GM18870 (cell line): ENCODE data around the gene TMEM179.

Experiments used
- ATAC-seq: cut with Tn5 transposase; IDR thresholded peaks from one replicate; pipeline ENCODE4 v1.9.1; 2021; ENCODE audit warnings: moderate library complexity; ENCODE audit not compliant: unreplicated experiment

The TMEM179 gene

DNA sequence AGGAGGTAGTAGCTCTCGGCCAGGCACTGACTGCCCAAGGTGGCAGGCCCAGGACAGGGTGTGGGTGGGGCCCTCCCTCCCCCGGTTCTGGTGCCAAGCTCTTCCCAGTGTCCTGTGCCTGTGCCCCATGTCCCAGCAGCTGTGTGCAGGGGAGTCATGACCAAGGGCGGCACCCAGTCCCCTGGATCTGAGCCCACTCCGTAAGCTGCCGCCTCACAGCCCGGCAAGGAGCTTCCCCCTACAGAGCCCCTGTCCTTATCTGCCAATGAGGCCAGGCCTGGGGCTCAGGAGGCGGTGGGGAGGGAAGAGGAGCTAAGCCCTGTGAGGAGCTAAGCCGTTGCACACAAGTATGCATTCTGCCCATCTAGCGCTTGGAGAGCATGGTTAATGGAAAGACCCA is 30.6 kb downstream of the TMEM179 start:
- ATAC-seq = no peak

DNA sequence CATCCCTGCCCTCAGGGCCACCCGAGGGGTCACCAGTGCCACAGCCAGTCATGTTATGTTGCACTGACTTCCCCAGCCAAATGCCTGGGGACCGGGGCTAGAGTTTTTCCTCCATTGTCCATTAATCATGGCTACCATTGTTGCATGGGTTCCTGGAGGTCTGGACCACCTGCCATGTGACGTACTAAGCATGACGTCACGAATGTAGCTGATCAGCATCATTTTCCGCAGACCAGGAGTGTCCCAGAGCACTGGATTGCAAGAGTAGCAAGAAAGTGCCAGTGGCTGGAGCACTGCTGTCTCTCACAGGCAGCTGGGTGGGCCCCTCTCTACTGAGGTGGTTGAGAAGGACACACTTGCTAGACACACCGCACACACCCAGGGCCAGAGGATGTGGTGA is 31.9 kb downstream of the TMEM179 start:
- ATAC-seq = no peak

DNA sequence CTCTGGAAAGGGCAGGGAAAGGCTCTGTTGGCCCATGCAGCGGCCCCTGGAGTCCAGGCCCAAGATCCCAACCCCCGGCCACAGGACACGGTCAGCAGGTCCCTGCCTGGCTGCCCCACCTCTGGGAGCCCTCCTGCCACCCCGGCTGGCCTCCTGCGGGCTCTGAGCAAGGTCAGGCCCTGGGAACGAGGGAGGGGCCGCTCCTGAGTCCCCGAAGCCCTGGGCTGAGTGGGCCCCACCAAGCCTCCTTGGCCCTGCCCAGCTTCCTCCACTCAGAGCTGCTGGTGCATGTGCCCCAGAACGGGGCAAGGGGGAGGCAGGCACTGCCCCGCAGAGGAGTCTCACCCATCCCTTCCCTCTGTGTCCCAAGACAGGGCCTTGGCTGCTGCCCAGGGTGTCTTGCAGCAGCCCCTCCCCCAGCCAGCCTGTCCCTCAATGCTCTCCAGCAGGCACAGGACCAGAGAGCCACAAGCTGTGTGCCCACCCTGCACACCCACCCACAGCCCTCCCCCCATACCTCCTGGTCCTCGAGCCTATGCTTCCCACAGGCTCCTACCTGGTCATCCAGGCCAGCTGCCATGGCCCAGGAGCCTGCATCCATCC is 32.4 kb downstream of the TMEM179 start:
- no peak for ATAC-seq

DNA sequence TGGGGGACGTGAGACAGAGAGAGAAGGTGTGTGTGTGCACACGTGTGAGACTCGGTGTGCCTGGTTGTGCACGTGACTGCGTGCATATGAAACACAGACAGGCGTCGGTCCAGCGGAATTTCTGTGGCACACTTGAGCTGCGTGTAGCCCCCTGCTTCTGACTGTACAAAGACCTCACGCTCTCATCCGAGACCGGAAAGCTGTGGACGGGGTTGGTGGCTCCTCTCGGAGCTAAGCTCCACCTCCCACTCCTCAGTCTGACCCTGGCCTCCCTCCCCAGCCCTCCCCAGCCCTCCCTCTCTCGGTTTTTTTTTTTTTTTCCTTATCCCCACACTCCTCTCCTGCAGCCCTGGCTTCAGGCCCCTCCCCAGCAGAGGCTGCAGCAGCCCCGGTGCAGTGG is 33.3 kb downstream of the TMEM179 start:
- ATAC-seq = no peak

DNA sequence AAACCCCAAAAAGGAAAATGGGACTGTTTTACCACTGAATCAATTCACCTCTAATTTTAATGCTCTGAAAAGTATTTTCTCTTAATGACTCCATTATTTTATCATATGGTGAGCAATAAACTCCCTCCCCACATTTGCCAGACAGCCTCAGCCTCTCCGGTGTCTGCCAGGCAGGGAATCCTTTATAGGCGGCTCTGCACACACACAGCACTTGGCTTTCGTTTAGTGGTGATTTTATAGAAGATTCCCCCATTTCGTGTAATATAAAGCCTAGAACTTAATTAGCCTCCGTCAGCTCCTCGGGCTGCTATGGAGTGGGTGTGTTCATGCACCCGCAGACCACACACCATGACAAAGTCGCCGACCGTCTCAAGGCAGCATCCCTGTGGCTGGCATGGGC is 35.1 kb downstream of the TMEM179 start:
- ATAC-seq = no peak

DNA sequence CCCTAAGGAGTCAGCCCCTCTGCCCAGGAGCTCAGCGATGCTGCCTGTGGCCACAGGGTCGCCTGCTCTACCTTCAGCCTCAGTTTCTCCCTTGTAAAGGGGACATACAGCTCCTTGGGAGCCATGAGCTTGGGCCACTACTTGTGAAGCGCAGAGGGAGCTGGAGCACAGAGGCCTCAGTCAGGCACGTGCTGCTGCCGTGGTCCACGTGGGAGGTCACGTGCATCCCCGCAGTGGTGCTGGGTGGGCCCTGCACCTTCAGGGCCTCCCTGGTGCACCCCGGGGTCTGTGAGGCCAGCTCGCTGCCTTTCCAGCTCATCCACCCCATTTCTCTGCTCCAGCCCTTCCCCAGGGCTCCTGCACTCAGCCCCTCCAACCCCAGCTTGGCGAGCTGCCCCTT is 36.0 kb downstream of the TMEM179 start:
- no peak for ATAC-seq

DNA sequence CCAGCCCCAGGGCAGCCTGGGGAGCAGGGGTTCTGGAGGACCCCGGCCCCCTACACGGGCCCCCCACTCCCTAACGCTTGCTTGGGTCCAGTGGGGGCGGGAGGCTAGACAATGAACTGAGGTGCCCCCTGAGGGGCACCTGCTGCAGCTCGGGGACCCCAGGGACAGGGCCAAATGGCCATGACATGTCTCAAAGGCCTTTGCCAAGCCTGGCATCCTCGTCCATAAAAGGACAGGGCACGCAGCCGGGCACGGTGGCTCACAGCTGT is 36.7 kb downstream of the TMEM179 start:
- ATAC-seq = no peak

DNA sequence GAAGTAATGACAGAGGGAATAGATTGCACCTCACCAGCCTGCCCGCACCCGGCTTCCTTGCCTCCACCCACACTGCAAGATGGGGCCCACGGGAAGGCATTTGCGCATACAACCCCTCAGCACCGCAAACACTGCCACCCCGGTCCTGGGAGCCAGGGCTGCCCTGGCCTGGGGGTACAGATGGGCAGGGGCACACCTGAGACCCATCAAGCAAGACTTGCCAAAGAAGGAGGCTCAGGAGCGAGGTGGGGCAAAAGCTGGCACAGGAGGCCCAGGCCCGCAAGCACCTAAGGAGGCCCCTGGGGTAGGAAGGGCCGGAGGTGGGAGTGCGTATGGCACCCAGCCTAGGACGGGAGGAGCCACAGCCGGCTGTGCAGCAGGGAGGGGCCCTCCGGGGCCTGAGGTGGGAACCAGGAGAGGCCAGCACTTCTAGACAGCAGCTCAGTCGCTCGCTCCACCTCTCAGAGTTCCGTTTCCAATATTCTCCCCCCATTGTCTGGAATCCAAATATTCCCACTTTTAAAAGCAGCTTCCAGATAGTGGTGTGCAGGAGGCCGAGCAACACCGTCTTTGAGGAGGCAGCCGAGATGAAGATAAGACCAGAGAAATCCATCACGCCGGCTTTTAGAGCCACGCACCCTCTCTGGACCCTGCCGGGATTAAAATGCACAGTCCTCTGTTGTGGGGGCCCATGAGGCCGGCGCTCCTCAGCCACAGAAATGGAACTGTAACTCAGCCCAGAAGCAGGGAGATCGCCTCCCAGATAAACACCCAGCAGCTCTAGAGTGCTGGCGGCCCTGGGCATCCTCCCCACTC is 37.2 kb downstream of the TMEM179 start:
- ATAC-seq = no peak

DNA sequence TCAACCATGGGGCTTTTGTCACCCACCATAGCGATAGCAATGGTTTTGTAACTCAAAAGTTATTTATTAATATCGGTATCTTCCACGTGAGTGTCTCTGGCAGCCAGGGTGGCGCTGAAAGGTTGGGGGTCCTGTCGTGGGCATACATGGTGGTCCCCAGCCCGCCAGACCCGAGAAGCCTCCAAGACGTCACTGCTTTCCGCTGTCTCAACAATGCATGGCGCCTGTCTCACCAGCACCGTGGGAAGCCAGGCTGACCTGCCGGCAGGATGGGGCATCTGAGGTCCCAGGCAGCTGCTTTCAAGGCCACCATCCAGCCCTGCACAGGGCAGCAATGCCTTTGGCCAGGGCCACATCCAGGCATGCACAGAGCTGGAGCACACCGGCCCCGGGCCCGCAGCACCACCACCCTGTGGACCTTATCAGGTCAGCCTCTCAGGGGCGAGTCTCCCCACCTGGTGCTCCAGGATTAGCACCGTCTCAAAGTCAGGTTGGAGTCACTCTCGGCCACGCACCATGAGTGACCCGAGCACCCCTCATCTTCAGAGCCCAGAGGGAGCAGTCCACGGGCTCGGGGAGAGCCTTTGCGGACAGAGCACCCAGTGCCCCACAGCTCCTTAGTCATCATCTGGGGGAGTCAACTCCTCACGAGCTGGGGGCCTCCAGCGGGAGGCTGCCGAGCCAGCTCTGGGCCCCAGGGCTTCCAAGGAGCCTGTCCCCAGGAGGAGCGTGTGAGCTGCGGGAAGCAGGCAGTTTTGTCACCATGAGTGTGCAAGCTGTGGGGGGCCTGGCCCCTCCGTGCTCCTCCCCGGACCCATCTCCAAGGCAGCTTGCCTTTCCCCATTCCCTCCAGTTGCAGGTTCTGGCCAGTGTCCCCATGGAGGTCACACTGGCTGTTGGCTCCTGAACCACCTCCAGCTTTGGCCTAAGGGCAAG is 39.6 kb downstream of the TMEM179 start:
- no peak for ATAC-seq

DNA sequence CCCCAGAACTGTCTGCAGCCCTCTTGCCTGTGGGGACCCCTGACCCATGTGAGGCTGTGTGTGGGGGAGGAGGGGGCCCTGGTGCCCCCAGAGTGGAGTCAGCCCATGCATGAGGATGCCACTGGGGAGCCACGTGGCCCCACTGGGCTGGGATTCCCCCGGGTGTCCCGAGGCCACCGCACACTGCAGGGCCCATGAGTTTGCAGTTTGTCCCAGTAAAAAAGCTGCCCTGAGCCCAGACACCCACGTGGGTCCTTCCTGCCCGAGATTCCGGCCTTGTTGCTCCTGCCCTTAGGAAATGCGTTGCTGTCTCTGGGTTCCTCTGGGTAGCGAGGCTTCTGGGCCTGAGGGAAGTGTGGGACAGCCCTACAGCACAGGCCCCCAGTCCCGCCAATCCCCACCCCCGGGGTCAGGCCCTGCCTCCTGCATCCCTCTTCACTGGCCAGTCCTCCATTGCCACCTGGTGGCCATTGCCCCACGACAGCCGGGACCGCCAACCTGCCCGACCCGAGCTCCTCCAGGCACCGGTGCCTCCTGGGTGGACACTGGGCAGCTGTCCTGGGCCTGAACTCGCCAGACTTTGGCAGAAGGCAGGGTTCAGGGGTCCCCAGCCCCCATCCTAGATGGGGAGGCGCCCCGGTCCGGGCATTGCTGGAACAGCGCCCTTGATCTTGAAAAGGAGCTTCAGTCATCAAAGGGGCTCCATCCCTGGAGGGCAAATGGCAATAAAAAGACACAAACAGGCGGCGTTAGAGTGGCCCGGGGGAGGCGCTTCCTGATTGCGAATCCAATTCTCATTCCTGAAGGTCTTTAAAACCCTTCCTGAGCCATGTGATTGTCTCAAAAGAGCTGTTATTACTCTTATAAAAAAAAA is 40.6 kb downstream of the TMEM179 start:
- no peak for ATAC-seq

DNA sequence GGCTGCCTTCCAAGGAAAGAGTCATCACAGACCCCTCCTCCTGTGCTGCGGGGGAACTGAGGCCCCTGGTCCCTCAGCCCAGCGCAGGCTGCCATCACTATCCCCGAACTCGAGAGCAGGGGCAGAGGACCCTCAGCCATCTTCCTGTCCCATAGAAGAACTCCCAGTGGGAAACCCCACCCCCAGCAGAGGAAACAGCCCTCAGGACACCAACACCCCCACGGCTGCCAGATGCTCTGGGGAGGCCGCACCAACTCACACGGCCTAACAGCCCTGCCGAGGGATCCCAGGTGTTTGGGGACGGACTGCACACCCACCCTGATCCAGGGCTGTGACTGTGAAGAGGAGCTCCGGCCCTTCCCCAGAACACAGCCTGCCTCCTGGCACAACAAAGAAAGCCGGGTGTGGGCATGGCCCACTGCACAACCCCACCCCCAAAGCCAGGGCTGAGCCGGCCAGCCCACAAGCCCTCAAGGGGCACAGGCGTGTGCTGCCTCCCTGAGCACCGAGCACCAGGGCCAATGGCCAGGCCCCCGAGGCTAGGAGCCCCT is 41.3 kb downstream of the TMEM179 start:
- ATAC-seq = no peak

DNA sequence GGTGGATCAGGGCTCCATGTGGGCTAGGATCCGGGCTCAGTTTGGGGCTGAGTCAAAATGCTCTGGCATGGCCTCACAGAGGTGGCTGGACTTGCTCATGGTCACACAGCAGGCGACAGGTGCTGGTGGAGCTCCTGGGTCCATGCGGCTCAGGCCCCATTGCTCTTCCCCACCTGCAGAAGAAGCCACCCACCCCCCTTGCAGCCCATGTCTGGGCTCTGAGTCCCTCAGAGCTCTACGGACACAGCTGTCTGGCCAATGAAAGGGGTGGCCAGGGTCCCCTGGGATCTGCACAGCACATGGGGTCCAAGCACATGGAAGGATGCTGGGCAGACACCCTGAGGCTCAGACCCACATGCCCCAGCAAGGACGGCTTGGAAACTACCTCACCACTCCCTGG is 42.0 kb downstream of the TMEM179 start:
- no peak for ATAC-seq

DNA sequence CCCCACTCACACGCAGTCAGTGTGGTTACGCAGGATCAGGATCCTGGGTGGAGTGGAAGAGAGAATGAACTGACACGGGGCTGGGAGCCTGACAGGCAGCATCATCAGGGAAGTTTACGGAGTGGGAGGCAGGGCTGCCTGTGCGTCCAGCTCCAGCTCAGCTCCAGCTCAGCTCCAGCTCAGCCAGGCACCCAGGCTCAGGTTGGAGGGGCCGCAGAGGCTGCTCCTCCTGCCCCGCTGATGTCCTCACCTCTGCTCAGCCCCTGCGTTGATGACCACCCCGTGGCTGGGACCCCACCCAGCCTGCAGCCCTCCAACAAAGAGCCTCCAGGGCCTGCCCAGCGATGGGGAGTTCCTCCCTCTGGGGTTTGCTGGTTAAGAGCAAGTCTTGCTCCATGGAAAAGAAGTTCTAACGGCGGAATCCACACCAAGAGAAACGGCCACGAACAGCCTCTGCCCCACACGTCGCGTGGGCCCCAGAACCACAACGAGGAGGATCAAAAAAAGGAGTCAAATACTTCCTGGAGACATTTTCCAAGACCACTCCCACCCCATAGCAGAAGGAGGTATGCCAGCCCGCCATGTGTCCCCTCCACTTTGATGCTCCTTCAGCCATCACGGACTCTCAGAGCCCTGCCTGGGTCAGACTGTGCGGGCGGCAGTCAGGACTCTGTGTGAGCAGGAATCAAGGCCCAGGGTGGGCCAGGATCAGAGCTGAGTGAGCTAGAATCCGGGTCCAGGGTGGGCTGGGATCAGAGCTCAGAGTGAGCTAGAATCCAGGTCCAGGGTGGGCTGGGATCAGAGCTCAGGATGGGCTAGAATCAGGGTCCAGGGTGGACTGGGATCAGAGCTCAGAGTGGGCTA is 42.7 kb downstream of the TMEM179 start:
- ATAC-seq = no peak

DNA sequence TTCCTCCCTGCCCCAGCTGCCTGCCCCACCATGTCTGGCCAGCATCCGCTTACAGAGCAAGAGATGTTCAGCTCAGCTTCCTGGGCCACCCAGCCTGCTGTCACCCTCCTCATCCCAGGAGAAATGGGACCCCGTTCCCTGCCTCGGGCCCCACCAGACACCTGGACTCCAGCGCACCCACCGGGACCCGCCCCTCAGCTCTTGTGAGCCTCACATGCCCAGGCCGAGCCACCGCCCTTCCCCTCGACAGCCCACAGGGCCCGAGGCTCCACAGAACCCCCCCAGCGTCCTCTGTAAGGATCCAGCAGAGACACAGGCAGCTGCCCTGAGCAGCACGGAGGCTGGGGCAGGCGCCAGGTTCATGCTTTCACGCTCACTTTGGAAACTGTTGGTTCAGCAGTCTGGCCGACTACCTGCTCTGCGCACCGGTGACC is 43.4 kb downstream of the TMEM179 start:
- no peak for ATAC-seq

DNA sequence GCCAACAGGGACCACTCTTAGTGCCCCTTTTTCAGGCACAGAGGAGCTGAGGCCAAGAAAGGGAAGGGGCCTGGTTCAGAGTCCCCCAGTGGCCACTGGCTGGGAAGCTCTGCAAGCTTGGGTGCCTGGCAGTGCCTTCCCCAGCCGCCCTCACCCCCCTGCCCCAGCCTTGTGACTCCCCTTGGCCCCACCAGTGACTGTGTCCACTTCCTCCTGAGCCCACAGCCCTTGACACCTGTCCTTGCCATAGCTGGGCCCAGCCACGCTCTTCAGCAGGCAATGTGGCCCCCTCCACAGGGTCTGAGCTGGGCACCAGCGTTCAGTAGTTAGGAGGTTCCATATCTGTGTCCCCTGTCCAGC is 44.0 kb downstream of the TMEM179 start:
- no peak for ATAC-seq

DNA sequence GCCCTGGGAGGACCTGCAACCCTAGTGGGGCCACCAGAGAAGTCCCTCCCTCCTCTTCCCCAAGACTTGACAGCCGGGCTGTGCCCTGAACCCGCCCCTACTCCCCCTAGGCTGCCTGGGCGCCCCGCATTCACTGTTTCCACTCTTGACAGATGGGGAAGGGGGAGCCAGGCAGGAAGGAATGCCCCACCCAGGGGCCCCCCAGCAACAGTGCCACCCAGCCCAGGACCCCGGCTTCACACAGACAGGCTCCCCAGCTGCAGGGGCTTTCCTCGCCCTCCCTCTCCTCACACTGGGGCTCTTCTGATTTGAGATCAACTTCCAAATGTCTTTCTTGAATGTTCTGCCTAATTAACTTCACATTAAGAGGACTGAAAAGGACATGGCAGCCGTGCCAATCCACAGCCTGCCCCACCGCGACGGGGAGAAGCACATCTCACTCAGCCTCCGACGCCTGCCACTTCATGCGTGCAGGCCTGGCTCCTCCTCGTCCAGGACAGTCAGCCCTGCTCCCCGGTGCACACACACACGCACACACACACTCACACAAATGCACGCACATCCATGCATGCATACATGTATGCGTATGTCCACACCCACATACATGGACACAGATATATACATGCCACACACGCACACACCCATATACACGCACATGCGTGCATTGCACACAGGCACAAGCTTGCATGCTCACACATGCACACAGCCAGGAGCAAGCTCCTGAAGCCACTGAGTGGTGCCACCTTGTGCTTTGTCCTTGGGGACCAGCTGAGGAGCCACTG is 44.6 kb downstream of the TMEM179 start:
- ATAC-seq = no peak

DNA sequence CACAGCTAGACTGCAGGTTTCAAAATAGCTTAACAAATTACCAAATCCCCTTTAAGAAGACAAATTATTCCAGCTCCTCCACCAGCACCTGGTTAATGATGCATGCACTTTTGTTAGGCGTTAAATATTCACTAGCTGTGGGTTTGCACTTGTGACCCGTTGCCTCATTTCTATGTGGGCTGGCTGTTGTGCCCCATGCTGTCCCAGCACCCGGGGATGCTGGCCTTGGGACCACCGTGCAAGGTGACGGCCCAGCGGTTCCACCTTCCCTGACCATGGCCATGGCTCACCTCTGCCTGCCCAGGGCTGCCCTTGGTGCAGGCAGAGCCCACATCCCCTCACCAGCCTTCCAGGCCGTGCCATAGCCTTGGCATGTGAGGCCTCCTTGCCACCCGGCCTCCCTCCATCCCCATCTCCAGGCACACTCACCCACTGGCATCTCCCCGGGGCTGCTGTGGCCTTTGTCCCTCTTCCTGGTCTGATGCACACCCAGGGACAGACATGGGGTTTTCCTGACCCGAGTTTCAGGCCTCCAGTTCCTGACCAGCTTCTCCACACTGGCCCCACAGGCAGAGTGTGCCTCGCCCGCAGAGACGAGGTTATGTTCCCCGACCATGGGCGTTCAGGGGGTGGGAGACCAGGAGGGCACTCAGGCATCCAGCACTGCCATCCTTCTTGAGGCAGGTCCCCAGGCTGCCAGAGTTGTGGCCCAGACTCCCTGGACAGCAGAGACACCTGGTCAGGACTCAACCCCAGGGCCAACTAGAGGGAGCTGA is 45.4 kb downstream of the TMEM179 start:
- no peak for ATAC-seq
